ENCODE results near the gene PXMP4. TPM values are rescaled to one million over a fixed set of nuclear protein-coding genes. Genes with fewer than 3 reads are reported as not detected.

Gene PXMP4
- total RNA-seq, 1 experiment from 2014 or later = 5.7 TPM

- no peak overlapping the region for H2BK12ac ChIP-seq (ENCODE audit: insufficient read length, low read depth, low read length)
- Mint-ChIP-seq H3K9me3 (no peaks in the 10 kb centered on the region), H3K4me1 (peaks cover 0 to 7% of the 10 kb centered on the region in 2 experiments; a peak in 1 of 4 replicates), H3K27ac (no peak overlapping the region), H3K36me3 (ENCODE audit: insufficient read depth in 1 of 3, low read depth in 3 of 3) (peaks cover 4 to 36% (median 5%) of the 10 kb centered on the region in 3 experiments; a peak in 5 of 7 replicates), H3K4me3 (no peak overlapping the region), H3K27me3 (ENCODE audit: low read depth) (no peaks in the 10 kb centered on the region)
- no peak overlapping the region for H2BK15ac ChIP-seq (ENCODE audit: low read depth, low read length)
- no peak overlapping the region for H3K4me2 ChIP-seq (ENCODE audit: insufficient read depth, insufficient read length, low read length)
- H3K9me3 ChIP-seq (ENCODE audit: control insufficient read depth, low read depth, low read length) = no peaks in the 10 kb centered on the region
- H3K79me2 ChIP-seq (ENCODE audit: insufficient read depth, low read length) = no peaks in the 10 kb centered on the region
- H3K27ac ChIP-seq (ENCODE audit: insufficient read length, low read depth, low read length) = no peak overlapping the region
- no peak overlapping the region for H3K4ac ChIP-seq (ENCODE audit: low read depth, low read length)
- H2AK5ac ChIP-seq (ENCODE audit: insufficient read length, low read length) = no peak overlapping the region
- H3K56ac ChIP-seq (ENCODE audit: insufficient read length, low read depth, low read length) = no peak overlapping the region
- H3K9ac ChIP-seq (ENCODE audit: extremely low read depth, insufficient read length, low read length) = no peak overlapping the region
- no peak overlapping the region for H4K5ac ChIP-seq (ENCODE audit: insufficient read length, low read depth, low read length)
- H3K14ac ChIP-seq (ENCODE audit: insufficient read depth, low read length) = no peak overlapping the region
- H3K4me1 ChIP-seq (ENCODE audit: insufficient read depth, low read length) = no peaks in the 10 kb centered on the region
- H2BK120ac ChIP-seq (ENCODE audit: low read depth, low read length, poor library complexity, severe bottlenecking) = no peak overlapping the region
- H4K20me1 ChIP-seq (ENCODE audit: control insufficient read depth, insufficient read depth, insufficient read length) = peaks cover 2% of the 10 kb centered on the region
- H3T11ph ChIP-seq (ENCODE audit: low read length) = no peak overlapping the region
- WGBS (ENCODE audit: extremely low coverage, insufficient read length, low lambda C conversion rate) = no CpG with 5 or more reads among the region's 5 CpGs
- no peak for DNase-seq
- no peak overlapping the region for H2AFZ ChIP-seq (ENCODE audit: low read length)
- H4K8ac ChIP-seq (replicated peaks; ENCODE audit: insufficient read length, low read depth, low read length) = no peak overlapping the region
- no peak overlapping the region for H3K23ac ChIP-seq (ENCODE audit: insufficient read length, low read depth, low read length)
- H3K23me2 ChIP-seq (ENCODE audit: insufficient read length, low read depth, low read length, poor library complexity, severe bottlenecking) = no peaks in the 10 kb centered on the region
- no peak for TF ChIP-seq CTCF (conservative IDR thresholded peaks at IDR 0.05)
- H2BK20ac ChIP-seq (ENCODE audit: low read depth, low read length, poor library complexity, severe bottlenecking) = no peak overlapping the region
- H2BK5ac ChIP-seq (ENCODE audit: insufficient read length, low read length) = no peak overlapping the region
- no peak overlapping the region for H4K91ac ChIP-seq (ENCODE audit: insufficient read length, low read depth, low read length)
- no peaks in the 10 kb centered on the region for H3K79me1 ChIP-seq (ENCODE audit: insufficient read depth, low read depth, low read length, poor library complexity, severe bottlenecking)
- H3K18ac ChIP-seq (ENCODE audit: insufficient read length, low read depth, low read length) = no peak overlapping the region
- H3K27me3 ChIP-seq (ENCODE audit: insufficient read depth, low read length) = no peaks in the 10 kb centered on the region
Observed at GRCh38 chr20:33765592-33765991, 45.5 kb upstream of the PXMP4 start.
